ENCODE data around the gene KREMEN1.
A peak's percentile ranks its signal among the peaks of the same experiment; 100 is the strongest.

Gene KREMEN1

DNA sequence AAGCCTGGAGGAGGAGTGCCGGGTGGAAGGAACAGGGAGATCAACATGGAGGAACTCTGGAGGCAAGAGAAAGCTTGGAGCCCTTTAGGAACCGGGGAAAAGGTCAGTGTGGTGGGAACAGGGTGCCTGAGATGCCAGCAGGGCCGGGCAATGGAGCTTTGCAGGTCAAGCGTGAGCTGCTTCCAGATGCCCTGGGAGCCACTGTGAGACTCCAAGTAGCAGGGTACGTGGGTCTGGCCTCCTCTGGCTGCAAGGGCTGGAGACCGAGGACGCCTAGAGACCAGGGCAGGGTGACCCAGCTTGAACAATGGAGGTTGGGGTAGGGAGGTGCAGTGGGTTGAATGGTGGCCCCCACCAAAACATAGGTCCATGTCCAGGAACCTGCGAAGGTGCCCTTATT is 117.2 kb downstream of the KREMEN1 start:
- no peak for DNase-seq (ENCODE audit: low spot score)

DNA sequence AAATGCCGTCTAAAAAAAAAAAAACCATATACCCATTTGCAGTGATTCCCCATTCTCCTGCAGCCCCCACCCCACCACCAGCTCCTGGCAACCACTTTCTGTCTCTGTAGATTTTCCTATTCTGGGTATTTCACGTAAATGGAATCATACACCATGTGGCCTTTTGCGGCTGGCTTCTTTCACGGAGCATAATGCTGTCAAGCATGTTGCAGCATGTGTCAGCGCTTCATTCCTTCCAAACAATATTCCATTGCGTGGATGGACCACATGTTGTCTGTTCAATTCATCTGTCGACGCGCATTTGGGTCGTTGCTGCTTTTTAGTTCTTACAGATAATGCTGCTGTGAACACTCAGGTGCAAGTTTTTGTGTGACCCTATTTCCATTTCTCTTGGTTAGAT is 118.1 kb downstream of the KREMEN1 start:
- no peak for DNase-seq (ENCODE audit: low spot score)

DNA sequence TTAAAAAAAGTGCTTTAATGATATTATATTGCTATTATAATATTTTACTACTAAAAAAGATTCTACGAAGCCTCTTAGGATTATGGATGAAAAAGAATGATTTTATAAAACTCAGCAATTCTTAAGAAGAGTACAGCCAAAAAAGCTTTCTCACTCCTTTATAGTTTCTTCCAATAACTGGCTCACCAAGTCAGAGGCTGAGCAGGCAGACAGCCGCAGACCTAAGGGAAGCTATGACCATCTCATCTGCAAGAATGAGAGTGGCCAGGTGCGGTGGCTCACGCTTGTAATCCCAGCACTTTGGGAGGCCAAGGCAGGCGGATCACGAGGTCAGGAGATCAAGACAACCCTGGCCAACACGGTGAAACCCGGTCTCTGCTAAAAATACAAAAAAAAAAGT is 120.2 kb downstream of the KREMEN1 start:
- no peak for DNase-seq (ENCODE audit: low spot score)

DNA sequence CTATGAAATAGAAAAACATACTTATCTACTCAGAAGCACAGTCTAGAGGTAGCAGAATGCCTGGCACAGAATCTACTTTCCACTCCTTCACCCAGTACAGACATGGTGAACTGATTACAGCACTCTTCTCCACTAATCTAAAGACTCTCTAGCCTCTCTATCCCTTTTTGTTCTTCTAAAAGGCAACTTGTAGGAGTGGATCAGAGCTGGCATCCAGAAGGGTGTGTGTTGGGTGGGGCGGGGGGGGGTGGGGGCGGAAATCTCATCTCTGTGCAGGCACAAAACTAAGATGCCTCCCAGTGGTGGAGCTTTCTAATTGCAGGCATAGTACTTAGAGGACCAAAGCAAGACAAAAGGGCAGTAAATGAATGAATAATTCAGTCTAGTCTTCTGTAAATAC is 121.3 kb downstream of the KREMEN1 start:
- peak; percentile 32 for DNase-seq (ENCODE audit: low spot score)

DNA sequence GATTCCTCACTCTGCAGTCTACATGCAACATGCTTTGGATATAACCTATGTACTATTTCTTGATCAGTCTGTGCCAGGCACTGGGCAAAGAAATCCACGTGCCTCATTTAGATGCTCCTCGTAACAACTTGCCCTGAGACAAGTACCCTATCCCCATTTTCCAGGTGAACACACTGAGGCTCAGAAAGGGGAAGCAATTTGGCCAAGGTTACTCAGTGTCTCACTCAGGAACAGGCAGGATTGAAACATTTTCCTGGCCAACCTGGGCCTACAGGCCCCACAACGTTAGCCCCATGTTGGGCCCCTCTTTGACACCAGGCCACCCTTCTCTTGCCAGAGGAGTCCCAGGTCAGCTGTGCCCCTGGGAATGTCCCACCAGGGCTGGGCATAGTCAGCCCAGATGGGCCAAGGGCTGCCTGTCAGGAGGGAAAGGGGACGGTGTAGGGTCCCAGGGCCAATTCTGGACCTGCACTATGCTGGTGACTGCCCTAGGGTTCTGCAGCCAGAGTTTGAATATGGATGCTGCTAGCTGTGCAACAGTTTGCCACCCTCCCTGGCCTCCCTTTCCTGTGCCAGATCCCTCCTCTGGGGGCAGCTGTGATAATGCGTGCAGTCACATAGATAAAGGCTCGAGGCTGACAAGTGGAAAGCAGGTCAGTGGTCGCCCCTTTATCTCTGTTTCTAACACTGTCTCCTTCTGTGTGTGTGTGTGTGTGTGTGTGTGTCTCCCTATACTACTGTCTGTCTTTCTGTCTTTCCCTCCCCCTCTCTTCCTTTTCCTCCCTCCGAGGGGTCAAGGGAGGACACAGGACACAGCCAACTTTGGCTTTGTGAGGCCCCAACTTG is 122.5 kb downstream of the KREMEN1 start:
- DNase-seq (ENCODE audit: low spot score), result no peak

- DNase-seq (ENCODE audit: low spot score), result no peak
These were observed 123.3 kb downstream of the KREMEN1 start for GRCh38 chr22:29195964-29196666.

DNA sequence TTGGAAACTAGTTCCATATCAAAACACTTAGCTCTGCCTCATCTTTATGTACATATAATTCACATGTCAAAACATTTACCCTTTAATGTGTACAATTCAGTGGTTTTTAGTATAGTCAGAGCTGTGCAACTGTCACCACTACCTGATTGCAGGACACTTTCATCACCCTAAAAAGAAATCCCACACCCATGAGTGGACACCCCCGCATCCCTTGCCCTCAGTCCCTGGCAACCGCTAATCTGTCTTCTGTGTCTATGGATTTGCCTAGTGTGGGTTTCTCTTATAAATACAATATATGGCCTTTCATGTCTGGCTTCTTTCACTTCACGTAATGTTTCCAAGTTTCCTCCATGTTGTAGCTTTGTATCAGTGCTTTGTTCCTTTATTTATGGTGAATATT is 124.3 kb downstream of the KREMEN1 start:
- DNase-seq (ENCODE audit: low spot score), result no peak

DNA sequence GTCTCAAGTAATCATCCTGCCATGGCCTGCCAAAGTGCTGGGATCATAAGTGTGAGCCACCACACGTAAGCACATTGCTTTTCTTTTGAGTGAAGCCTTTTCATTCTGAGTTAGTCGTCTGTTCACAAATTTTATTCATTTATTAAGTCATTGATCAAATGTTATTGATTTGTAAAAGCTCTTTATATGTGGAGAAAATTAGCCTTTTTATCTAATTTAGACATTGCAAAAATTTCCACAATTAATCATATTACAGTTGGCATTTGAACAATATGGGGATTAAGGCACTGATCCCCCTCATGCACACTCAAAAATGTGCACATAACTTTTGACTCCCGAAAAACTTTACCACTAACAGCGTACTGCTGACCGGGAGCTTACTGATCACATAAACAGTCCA is 125.4 kb downstream of the KREMEN1 start:
- no peak for DNase-seq (ENCODE audit: low spot score)

- no peak for DNase-seq (ENCODE audit: low spot score)
These were observed 127.0 kb downstream of the KREMEN1 start for GRCh38 chr22:29199702-29200400.

DNA sequence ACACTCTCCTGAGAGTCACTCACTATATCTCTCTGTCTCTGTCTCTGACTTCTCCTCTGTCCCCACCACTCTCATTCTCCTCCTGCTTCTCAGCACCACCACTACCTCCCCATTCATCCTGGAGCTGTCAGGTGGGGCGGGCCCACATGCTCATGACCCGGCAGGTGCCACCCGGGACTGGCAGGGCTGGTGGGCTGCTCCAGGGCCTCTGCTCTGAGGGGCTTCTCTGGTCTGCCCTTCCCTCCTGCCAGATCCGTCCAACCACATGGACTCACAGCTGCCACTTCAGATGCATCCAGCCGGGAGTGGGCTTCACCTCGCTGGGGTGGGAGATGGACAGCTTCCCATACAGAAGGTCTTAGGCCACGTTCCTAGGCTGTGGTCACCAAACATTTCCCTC is 128.1 kb downstream of the KREMEN1 start:
- no peak for DNase-seq (ENCODE audit: low spot score)

- DNase-seq (ENCODE audit: low spot score), result no peak
These were observed 128.9 kb downstream of the KREMEN1 start for GRCh38 chr22:29201782-29202181.

- peak; percentile 70 for DNase-seq (ENCODE audit: low spot score)
These were observed 129.7 kb downstream of the KREMEN1 start for GRCh38 chr22:29202212-29203192.

DNA sequence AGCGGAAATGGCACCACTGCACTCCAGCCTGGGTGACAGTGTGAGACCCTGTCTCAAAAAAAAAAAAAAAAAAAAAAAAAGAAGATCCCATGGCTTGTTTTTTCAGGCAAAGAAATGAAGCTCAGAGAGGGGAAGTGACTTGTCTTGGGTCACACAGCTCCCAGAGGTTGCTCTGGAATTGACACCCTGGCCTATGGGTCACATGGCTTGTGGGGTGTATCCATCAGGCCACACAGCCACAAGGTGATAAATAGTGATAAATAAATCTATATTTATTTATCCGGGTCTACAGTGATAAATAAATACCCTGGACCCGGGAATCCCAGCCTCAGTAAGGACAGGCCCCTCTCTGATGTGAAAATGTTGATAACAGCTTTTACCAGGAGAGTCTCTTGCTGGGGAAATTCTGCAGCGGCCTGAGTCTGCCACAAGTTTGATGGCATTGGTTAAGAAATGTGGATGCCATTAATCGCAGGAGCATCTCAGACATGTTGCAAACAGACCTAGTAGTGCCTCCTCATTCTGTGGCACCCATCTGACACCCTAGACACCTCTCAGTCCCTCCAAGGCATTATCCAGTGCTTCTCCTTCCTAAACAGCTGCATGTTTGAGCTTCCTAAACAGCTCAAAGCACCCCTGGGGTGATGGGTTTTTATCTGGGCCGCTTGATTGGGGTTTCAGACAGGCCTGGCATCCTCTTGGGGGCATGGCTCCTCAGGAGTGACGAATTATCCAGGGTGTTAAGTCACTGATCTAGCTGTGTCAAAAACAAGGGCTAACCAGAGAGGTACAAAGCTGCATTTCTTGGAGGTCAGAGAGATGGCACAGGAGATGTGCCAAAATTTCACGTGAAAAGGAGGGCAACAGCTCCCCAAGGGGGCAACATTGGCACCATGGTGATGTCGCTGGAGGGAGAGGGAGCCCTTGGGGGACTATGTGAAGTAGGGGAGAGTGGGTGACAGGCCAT is 130.9 kb downstream of the KREMEN1 start:
- no peak for DNase-seq (ENCODE audit: low spot score)

DNA sequence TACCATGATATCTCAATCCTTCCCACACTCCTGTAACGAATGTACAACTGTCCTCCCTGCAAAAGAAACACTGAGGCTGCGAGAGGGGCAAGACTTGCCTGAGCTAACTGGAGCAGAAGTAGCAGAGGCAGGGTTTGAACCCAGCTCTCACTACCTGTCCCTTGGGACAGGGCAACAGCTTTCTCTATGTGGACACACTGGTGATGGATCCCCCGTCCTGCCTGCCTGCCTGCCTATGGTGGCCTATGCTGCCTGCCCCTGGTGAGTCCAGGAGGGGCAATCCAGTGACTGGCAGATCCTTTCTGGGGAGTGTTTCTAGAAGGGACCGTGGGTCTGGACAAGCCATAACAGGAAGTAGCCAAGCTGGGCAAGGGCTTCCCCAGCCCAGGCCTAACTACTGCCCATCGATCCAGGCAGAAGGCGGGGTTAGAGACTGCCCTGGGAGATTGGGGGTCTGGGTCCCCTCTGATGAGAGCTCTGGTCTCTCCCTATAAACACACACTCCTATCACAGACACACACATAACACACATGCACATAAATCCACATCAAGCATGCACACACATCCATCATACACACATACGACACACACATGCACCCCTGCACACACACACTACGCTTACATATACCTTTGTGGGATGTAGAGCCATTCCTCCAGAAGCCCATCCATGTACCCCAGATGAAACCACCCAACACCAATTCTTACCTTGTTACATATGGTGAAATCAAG is 131.8 kb downstream of the KREMEN1 start:
- DNase-seq (ENCODE audit: low spot score), result no peak

DNA sequence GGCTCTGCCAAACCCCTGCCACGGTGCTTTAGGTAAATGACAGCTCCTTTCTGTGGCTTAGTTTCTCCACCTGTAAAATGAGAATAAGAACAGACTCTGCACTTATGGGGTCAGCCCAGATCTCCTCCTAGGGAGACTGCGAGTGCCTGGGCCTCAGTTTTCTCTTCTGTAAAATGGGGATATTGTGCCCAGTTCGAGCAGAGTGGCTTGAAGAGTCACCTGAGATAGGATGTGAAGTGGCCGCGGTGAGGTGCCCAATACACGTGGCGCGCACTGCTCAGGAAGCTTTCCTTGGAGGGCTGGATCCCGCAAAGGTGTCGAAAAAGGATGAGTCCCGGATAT is 132.4 kb downstream of the KREMEN1 start:
- no peak for DNase-seq (ENCODE audit: low spot score)

- no peak for DNase-seq (ENCODE audit: low spot score)
These were observed 132.9 kb downstream of the KREMEN1 start, which contains the start of gene EMID1 for GRCh38 chr22:29205594-29206371. Gene EMID1, plus strand, starts transcription at chr22:29205896. Its CDS starts 143 bp downstream, at chr22:29206039.

GRCh38 chr22:29206372-29207242 is 133.8 kb downstream of the KREMEN1 start:
- no peak for DNase-seq (ENCODE audit: low spot score)

- DNase-seq (ENCODE audit: low spot score), result no peak
These were observed 134.4 kb downstream of the KREMEN1 start for GRCh38 chr22:29207243-29207550.

Data from NAMALWA (cell line).